Fibroblast of pulmonary artery (primary cell): ENCODE measurements around the gene SLC25A18.
A peak's percentile ranks its signal among the peaks of the same experiment; 100 is the strongest.
"Not testable (repeated sequence)": the region's sequence is repeated elsewhere in the genome, so short reads cannot be mapped to it uniquely, and the experiment has no call there.

Experiments used
- DNase-seq: peaks from one replicate; pipeline ENCODE4 v3.0.0-alpha.2; 2010; ENCODE audit warnings: low read depth
- H3K4me3 ChIP-seq: replicated peaks from 2 replicates; pipeline ENCODE4 v1.5.1; 2011; ENCODE audit warnings: low read depth, mild to moderate bottlenecking, control low read depth, low read length, moderate library complexity
- CTCF ChIP-seq: IDR thresholded peaks from 2 replicates; pipeline ENCODE4 v1.5.1; 2011; ENCODE audit warnings: mild to moderate bottlenecking, control low read depth, low read length, inconsistent platforms; ENCODE audit errors: missing control alignments

Gene SLC25A18

GRCh38 chr22:17562906-17563870, at the start of gene SLC25A18:
SLC25A18 (plus strand) TSS chr22:17563498; CDS start chr22:17579945, 16,447 bp downstream.
- H3K4me3 ChIP-seq, result no peak within 1 kb of the TSS
- peak; percentile 16 for TF ChIP-seq CTCF
- DNase-seq, result peak; percentile 77

GRCh38 chr22:17513612-17514011, 49.7 kb upstream of the SLC25A18 start:
- DNase-seq, result no peak
- TF ChIP-seq CTCF, result no peak
- no peak overlapping the region for H3K4me3 ChIP-seq

GRCh38 chr22:17514084-17514483, 49.2 kb upstream of the SLC25A18 start:
- DNase-seq, result no peak
- H3K4me3 ChIP-seq, result no peak overlapping the region
- TF ChIP-seq CTCF, result no peak

GRCh38 chr22:17518406-17518805, 44.9 kb upstream of the SLC25A18 start:
- no peak for TF ChIP-seq CTCF
- H3K4me3 ChIP-seq, result no peak overlapping the region
- no peak for DNase-seq

GRCh38 chr22:17521971-17522370, 41.3 kb upstream of the SLC25A18 start:
- DNase-seq, H3K4me3 ChIP-seq: not testable (repeated sequence)

GRCh38 chr22:17523925-17524324, 39.4 kb upstream of the SLC25A18 start:
- DNase-seq, result no peak
- TF ChIP-seq CTCF, result no peak
- no peak overlapping the region for H3K4me3 ChIP-seq

GRCh38 chr22:17536269-17536668, 27.0 kb upstream of the SLC25A18 start:
- no peak for TF ChIP-seq CTCF
- DNase-seq, result peak; percentile 6
- H3K4me3 ChIP-seq, result no peak overlapping the region
